HG02884 (cell line): ENCODE results near the gene HIVEP3.
"Not testable (repeated sequence)": the region's sequence is repeated elsewhere in the genome, so short reads cannot be mapped to it uniquely, and the experiment has no call there.

Experiments used
- ATAC-seq: cut with Tn5 transposase; IDR thresholded peaks from one replicate; pipeline ENCODE4 v1.9.1; 2021; ENCODE audit warnings: mild to moderate bottlenecking, moderate library complexity; ENCODE audit not compliant: unreplicated experiment

The HIVEP3 gene

DNA sequence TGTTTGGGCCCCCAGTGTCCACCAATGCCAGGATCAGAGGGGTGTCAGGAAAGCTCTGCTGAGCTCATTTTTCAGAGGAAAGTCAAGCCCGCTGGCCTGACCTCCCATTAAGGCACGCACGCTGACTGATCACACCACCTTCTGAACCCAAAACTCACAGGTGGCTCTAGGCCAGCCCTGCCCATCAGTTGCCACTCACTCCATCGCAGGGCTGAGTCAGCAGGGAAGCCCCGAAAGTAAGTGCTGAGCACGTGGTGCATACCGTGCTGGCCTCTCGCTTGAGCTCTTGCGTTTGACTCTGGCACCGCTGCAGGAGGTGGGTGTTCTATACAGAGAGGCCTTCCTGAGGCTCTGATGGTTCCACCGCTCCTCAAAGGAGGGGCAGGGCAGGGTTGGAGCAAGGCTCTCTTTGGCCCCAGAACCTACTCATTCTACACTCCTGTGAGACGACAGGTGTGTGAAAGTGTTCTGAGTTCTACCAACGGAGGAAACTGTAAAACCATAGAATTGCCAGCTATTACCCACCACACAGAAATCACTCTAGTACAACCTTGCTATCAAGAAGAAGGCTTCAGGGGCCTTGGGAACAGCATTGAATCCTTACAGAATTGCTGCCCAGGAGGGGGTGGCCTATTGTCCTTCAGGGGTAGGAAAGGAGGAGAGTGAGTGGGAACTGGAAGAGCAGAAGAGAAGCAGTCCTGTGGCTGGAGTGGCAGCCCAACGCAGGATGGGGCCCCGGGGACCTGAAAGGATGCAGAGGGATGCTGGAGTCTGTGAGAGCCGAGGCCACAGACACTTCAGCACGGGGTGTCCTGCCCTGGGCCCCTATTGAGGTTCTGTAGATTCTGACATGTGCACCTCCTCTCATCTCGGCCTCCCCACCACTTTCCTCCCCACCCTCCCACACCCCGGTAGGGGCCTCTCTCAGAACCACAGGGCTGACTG is 219.5 kb downstream of the HIVEP3 start:
- ATAC-seq = no peak

GRCh38 chr1:41696381-41696780 is 222.3 kb downstream of the HIVEP3 start:
- ATAC-seq = no peak

DNA sequence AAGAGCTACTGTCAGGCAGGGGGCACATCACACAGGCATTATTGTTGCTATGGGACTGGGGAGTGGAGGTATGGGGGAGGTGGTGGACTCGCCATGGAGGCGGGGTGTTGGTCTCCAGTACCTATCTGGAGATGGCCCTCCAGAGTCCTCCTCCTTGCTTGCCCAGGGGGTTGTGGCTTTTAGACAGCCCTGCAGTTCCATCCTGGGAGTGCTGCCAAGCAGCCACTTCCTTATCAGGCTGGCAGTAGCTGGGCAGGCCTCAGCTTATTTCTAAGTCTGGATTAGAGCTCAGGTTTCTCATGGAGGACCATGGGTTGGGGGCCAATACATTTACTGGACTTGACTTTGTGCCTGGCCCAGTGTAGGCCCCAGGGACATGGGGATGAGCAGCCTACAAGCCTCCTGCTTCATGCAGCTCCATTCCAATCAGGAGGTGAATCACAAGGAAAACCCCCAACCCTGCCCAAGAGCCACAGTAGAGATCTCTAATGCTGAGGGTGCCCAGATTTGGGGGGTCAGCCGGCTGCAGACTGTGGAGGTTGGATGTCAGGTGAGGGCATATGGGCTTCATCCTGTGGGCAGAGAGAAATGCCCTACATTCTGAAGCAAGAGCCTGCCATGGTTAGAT is 223.5 kb downstream of the HIVEP3 start:
- ATAC-seq = no peak

- ATAC-seq = not testable (repeated sequence)
Measured at GRCh38 chr1:41691966-41692365, 226.8 kb downstream of the HIVEP3 start.

- no peak for ATAC-seq
Measured at GRCh38 chr1:41691424-41691823, 227.3 kb downstream of the HIVEP3 start.

DNA sequence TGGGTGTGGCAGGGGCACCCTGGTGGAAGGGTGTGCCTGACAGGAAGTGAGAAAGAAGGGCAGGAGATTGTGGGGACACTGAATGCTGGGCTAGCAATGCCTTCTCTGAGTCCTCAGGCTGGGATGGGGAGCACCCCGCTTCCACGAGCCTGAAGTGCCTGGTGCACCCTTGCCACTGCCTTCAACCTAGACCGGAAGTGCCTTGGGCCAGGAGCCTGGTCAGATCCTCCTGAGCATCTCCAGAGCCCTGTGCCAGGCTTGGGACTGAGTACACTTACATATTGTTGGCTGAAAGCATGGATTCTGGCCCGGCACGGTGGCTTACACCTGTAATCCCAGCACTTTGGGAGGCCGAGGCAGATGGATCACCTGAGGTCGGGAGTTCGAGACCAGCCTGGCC is 228.4 kb downstream of the HIVEP3 start:
- no peak for ATAC-seq

GRCh38 chr1:41689558-41689981 is 229.2 kb downstream of the HIVEP3 start:
- no peak for ATAC-seq

DNA sequence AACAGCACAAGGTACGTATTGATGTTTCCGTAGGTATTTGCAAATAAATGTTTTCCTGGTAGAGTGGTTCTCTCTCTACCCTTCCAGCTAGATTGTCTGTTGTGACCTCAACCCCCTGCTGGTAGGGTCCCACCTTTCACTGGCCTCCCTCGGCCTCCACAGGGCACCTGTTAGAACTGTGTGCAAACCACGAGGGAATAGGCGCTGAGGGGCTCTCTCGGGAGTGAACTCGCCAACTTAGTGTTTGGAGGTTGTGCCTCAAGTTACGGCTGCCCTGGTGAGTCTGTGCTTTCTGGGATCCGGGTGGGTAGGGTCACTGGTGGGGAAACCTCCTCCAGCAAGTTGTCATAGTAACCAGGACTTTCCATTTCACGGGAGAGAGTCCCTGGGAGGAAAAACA is 229.6 kb downstream of the HIVEP3 start:
- no peak for ATAC-seq

GRCh38 chr1:41687007-41687406 is 231.7 kb downstream of the HIVEP3 start:
- ATAC-seq = no peak

DNA sequence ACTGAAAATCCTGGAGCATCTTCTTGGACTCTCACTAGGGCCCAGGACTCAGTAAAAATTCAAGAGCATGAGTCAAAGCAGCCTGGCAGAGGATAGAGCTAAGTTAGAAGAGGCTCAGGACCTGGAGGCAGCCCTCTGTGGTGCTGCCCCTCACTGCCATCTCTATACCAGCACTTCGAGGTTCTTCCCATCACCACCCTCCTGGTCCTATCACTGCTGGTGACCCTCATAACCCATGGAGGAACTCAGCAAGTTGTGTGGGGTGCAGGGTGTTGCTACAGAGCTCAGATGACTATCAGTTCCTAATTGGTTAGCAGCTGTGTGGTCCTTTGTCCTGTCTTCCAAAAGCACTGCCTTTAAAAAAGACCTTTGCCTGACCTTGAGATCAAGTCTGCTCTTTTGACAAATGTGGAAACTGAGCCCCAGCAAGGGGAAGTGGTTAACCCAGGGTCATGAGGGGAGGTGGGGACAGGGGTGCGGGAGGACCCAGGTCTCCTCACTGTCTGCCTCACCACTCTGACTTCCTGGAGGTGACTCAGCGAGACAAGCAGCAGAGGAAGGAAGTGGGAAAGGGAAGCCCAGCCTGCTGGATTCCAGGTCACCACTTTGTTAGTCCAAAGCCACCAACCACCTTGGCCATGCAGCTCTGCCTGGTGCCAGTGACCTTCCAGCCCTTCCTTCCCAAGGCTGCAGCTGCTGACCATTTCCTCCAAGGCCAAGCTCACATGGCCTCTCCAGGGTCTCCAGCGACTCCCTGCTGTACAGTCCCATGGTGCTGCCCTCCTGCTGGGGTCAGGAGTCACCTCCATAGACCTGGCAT is 234.8 kb downstream of the HIVEP3 start:
- no peak for ATAC-seq

DNA sequence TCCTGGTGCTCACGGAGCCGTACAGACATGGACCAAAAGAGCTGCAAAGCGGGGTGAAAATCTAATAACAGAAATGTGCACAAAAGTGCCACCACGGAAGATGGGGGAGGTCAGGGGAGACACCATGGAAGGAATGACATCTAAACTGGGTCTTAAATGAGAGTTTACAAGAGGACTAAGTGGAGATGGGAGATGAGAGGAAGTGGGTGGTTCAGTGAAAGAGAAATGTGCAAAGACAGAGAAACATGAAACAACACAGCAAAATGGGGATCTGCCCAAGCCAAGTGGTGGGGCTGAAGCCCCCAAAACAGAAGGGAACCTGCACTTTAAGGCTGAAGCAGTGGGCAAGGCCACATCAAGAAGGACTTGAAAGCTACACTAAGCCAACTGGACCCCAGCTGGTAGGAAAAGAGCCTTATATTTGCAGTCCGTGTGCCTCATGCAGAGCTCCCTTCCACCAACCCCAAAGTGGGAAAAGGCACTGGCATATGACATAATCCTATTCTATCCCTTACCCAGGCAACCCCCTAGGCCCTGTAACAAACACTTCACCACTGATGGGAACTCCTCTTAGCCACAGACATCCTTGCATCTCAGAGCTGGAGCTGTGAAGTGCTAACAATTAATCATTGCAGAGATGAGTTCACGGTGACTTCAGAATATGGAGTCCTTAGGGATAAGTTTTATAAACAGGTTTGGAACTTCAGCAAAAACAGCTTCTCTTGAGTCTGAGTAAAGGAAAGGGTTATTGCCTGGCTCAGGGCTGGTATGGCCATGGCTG is 235.7 kb downstream of the HIVEP3 start:
- ATAC-seq = no peak

- ATAC-seq = no peak
Measured at GRCh38 chr1:41682149-41682548, 236.6 kb downstream of the HIVEP3 start.

- ATAC-seq = no peak
Measured at GRCh38 chr1:41681331-41682098, 237.2 kb downstream of the HIVEP3 start.

DNA sequence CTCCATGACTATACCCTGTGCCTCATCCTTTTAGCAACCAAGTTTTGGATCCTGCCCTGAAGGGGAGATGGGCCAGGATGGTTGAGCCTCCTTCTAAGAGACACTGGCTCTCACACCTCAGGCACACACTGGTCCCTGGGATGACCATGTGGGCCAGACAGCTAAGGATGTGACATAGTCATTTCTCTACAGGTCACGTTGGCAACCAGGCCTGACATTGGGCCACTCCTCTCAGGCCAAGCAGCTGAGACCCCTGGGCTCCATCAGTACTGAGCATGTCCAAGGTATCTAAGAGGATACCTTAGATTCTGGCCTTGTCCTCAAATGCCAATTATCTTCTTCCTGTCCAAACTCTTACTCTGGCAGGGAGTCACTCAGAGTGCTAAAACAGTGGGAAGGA is 238.7 kb downstream of the HIVEP3 start:
- ATAC-seq = no peak

GRCh38 chr1:41679531-41679930 is 239.2 kb downstream of the HIVEP3 start:
- no peak for ATAC-seq

DNA sequence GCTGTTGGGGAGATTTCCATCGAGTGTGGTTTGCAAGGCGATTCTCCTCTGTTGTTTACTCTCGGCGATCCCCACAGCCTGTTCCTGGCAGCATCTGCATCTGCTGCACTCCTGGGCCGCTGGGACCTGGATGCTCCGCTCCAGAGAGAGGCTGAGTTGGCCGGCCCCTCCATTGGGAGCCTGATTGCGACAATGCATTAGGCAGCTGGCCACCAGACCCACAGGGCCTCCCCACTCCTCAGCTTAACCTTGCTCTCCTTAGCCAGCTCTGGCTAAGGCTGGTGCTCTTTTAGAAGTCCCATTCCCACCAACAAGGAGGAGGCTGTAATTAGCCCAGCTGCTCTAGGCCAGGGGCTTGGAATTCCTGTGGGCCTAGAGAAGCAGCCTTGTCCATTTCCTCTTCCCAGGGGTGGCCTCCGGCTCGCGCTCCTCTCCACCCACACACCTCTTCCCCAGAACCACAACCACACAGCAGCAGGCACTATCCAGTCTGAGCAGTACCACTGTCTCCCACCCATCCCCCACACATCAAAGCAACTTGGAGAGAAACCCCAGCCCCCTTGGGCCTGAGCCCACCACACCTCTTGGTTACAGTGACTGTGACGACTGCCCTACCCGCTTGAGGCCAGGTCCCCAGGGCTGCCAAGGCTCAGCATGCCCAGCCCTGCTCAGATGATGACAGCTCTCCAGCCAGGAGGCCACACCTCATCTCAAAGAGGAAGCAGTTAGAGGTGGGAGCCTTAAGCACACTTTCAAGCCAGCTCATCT is 240.4 kb downstream of the HIVEP3 start:
- ATAC-seq = no peak

DNA sequence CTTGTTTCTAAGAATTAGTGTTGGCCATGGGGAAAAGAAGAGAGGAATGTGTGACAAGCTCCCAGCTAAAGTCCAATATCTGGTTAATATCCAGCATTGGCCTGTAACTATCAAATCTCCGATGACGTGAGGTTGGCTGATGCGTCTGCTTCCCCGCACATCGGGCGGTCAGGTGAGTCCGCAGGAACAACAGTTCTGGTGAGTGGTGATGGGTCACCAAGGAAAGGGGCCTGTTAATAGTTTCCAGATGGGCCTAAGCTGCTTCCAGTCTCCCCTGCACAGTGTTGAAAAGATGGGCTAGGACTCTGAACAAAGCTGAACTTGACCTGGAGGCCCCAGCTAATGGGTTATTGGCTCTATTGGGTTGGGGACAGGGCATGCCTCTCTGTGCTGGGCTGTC is 241.1 kb downstream of the HIVEP3 start:
- no peak for ATAC-seq

- ATAC-seq = no peak
Measured at GRCh38 chr1:41675401-41675800, 243.3 kb downstream of the HIVEP3 start.

GRCh38 chr1:41674522-41674921 is 244.2 kb downstream of the HIVEP3 start:
- no peak for ATAC-seq
